Adrenal gland (tissue), 5 donors: Measurements from ENCODE around the gene PRXL2C.

Experiments used
- CTCF ChIP-seq, 6 experiments: fragments of 450-650 bp in 4 of 6; fragments of 200-600 bp in 2 of 6; sonication (generic) in 1 of 6; IDR thresholded peaks; 1 replicate in 5 of 6; 2 replicates in 1 of 6; pipeline versions ENCODE4 v1.5.1 to v1.8.0; 2016 to 2021; ENCODE audit warnings: antibody characterized with exemption in 6 of 6, mild to moderate bottlenecking in 2 of 6, moderate library complexity in 1 of 6
- POLR2A ChIP-seq, 2 donors: fragments of 450-650 bp; IDR thresholded peaks; one replicate each; pipeline ENCODE4 v1.6.1; 2017; ENCODE audit warnings: antibody characterized with exemption in 2 of 2, mild to moderate bottlenecking in 2 of 2, moderate library complexity in 1 of 2
- donor health status: DM: no; HTN: no; CAD: no.

GRCh38 chr9:96680812-96681499 lies 25.8 kb upstream of the PRXL2C start:
- TF ChIP-seq CTCF (IDR thresholded peaks at IDR 0.05), result no peak
- no peak for TF ChIP-seq POLR2A (IDR thresholded peaks at IDR 0.05)
